Activated CD8-positive, alpha-beta T cell treated with anti-CD3 and anti-CD28 coated beads for 36 hours (primary cell): ENCODE results near the gene SHKBP1. TPM values are rescaled to one million over a fixed set of nuclear protein-coding genes. Genes with fewer than 3 reads are reported as not detected.

Experiments used
- ATAC-seq: fragments of 200-7000 bp; cut with Tn5 transposase; one replicate; pipeline ENCODE4 v1.10.0; 2021; ENCODE audit warnings: mild to moderate bottlenecking, moderate library complexity
- CTCF ChIA-PET: fragments of 350-600 bp; sonication (Branson Sonifier 250); formaldehyde crosslinking; loops from one replicate; lab custom pipeline; 2021; ENCODE audit warnings: antibody characterized with exemption; lab: Charles Lee
- POLR2A ChIA-PET: fragments of 350-600 bp; sonication (Branson Sonifier 250); formaldehyde crosslinking; loops from one replicate; lab custom pipeline; 2021; ENCODE audit warnings: antibody characterized with exemption; lab: Charles Lee
- DNase-seq: peaks from one replicate; pipeline ENCODE4 v3.0.0-alpha.2; 2020
- H3K27ac Mint-ChIP-seq: one replicate; pipeline ENCODE4 v1.8.0; 2021; ENCODE audit warnings: mild to moderate bottlenecking, mixed read lengths
- H3K27me3 Mint-ChIP-seq: one replicate; pipeline ENCODE4 v1.8.0; 2021; ENCODE audit warnings: mixed read lengths
- H3K36me3 Mint-ChIP-seq: one replicate; pipeline ENCODE4 v1.8.0; 2021; ENCODE audit warnings: low read depth, mixed read lengths
- H3K4me1 Mint-ChIP-seq: one replicate; pipeline ENCODE4 v1.8.0; 2021; ENCODE audit warnings: low read depth, mixed read lengths
- H3K4me3 Mint-ChIP-seq: one replicate; pipeline ENCODE4 v1.8.0; 2021; ENCODE audit warnings: mild to moderate bottlenecking, moderate library complexity, mixed read lengths
- H3K9me3 Mint-ChIP-seq: one replicate; pipeline ENCODE4 v1.8.0; 2021; ENCODE audit warnings: mixed read lengths
- intact Hi-C: fragments of 100-400 bp; cut with micrococcal nuclease; formaldehyde crosslinking; loops from one replicate; pipeline ENCODE4 v1.10.0; 2022
- total RNA-seq, 2 experiments: library from RNA; stranded (reverse); gene quantifications; one replicate each; pipeline ENCODE4 v1.2.3, GENCODE V29; 2021
- TF ChIP-seq, protein P1 (sequence below): fragments of 200-600 bp; IDR thresholded peaks from one replicate; pipeline ENCODE4 v1.8.0; 2022; ENCODE audit warnings: antibody characterized with exemption, mild to moderate bottlenecking

The SHKBP1 gene
- total RNA-seq, 2 experiments from 2014 or later = 82.8 to 89.3 TPM

DNA sequence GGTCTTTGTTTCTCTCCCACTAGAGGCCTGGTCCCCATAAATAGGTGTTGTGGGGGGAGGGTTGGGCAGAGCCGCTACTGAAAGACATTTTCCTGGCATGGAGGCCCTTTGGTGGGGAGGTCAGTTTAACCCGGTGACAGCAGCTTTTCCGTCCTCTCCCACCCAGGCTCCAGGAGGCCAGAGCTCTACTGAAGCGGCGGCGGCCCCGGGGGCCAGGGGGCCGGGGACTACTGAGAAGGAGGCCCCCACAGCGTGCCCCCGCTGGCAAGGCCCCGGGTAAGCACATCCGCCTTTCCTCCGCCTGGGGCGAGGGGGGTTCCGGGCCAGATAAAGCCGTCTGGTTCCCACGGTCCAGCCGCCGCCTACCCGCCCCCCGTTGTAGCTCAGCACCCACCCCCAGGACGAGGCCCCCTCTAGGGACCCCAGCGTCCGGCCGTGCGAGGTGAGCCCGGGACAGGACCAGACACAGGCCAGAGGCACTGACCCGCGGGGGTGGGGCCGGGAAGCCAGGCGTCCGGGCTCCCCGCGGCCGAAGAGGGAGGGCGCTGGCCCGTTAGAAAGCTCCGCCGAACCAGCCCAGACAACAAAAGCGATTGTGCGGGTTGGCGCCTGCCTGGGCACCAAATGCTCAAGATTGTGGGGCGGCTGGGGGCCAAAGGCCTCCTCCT, 23.4 kb downstream of the SHKBP1 start:
- DNase-seq (no peak), ATAC-seq (no peak)
- no peak overlapping the region for H3K27ac Mint-ChIP-seq
- intact Hi-C loops = loop anchor here (5.0 to 10.0 kb wide), 2 partner anchors 73 to 315 kb away; partner anchors contain the start of gene AKT2
- peak overlapping the region; percentile 46 for H3K4me3 Mint-ChIP-seq
- ChIA-PET CTCF (interaction anchor here (0.8 to 7.2 kb wide), 15 partner anchors 10 to 295 kb away, joined by 3 to 51 read pairs (median 8); no protein-coding TSS in a partner anchor), POLR2A (interaction anchor here (1.1 to 1.9 kb wide), 4 partner anchors 10 to 134 kb away, joined by 3 to 8 read pairs (median 4); no protein-coding TSS in a partner anchor)
- peaks cover 43% of the 10 kb centered on the region for H3K27me3 Mint-ChIP-seq
- H3K36me3 Mint-ChIP-seq = no peaks in the 10 kb centered on the region
- TF ChIP-seq, protein P1, sequence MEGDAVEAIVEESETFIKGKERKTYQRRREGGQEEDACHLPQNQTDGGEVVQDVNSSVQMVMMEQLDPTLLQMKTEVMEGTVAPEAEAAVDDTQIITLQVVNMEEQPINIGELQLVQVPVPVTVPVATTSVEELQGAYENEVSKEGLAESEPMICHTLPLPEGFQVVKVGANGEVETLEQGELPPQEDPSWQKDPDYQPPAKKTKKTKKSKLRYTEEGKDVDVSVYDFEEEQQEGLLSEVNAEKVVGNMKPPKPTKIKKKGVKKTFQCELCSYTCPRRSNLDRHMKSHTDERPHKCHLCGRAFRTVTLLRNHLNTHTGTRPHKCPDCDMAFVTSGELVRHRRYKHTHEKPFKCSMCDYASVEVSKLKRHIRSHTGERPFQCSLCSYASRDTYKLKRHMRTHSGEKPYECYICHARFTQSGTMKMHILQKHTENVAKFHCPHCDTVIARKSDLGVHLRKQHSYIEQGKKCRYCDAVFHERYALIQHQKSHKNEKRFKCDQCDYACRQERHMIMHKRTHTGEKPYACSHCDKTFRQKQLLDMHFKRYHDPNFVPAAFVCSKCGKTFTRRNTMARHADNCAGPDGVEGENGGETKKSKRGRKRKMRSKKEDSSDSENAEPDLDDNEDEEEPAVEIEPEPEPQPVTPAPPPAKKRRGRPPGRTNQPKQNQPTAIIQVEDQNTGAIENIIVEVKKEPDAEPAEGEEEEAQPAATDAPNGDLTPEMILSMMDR = no peak
- peaks cover 61% of the 10 kb centered on the region for H3K4me1 Mint-ChIP-seq
- no peaks in the 10 kb centered on the region for H3K9me3 Mint-ChIP-seq

DNA sequence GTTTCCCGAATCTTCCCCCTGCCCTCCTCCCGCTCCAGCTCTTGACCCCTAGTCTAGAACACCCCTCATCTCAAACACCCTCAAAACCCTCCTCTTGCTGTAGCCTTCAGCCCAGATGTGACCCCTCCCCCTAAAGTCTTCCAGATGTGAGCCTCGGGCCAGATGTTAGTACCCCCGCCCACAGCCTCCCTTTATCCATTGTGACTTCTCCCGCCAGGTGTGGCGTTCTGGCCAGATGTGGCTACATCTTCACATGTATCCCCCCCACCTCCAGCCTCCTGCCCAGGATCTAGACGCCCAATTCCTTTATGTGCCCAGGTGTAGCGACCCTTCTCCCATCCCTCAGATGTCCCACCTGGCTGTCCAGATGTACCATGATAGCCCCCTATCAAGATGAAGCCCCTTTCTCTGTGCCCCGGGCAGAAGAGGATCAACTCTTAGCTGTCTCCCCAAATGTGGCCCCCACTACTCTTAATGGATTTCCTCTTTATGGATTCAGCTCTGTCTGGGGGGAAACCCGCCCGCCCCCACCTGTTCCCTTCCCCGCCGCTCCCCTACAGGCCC, 24.0 kb downstream of the SHKBP1 start:
- ChIA-PET CTCF (interaction anchor here (1.0 to 7.2 kb wide), 9 partner anchors 10 to 77 kb away, joined by 3 to 51 read pairs (median 8); no protein-coding TSS in a partner anchor), POLR2A (interaction anchor here (1.1 to 1.9 kb wide), 4 partner anchors 9 to 135 kb away, joined by 3 to 8 read pairs (median 4); no protein-coding TSS in a partner anchor)
- Mint-ChIP-seq H3K27ac (no peak overlapping the region), H3K27me3 (peaks cover 43% of the 10 kb centered on the region), H3K4me3 (peak overlapping the region; percentile 46), H3K4me1 (peaks cover 65% of the 10 kb centered on the region), H3K9me3 (no peaks in the 10 kb centered on the region), H3K36me3 (no peaks in the 10 kb centered on the region)
- TF ChIP-seq, protein P1 = no peak
- peak; percentile 45 for DNase-seq
- ATAC-seq = no peak
- intact Hi-C loops = no loop called here

DNA sequence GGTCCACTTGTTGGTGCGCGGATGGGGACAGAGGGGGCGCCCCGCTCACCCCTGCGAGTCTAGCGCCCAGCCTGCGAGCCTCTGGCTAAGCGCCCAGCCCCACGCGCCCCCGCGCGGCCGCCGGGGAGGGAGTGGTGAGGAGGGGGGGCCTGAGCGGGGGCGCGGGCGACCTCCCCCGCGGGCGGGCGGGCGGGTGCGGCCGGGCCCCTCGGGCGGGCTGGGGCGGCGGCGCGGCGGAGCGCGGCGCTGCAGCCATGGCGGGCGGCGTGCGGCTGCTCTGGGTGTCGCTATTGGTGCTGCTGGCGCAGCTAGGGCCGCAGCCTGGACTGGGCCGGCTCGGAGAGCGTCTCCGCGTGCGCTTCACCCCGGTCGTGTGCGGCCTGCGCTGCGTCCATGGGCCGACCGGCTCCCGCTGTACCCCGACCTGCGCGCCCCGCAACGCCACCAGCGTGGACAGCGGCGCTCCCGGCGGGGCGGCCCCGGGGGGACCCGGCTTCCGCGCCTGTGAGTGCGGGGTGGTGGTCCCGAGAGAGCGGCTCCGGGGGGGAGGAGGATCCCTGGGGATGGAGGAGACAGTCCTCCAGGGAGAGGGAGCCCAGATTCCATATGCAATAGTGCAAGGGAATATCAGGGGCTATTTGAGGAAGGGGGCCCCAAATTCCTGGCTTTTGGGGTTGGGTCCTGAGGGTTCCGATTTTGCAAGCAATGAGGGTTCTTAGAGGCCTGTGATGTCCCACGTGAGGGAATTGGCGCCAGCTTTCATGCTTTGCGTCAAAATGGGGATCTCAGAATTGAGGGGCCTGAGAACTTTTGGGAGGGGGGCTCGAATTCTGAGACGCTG, 24.7 kb downstream of the SHKBP1 start, which contains the start of gene LTBP4:
LTBP4 (plus strand) TSS at position 236 of the 841 bp plus-strand sequence; CDS start at position 255, 19 bp downstream.
- no peak for DNase-seq
- H3K27me3 Mint-ChIP-seq = peaks cover 40% of the 10 kb centered on the region

DNA sequence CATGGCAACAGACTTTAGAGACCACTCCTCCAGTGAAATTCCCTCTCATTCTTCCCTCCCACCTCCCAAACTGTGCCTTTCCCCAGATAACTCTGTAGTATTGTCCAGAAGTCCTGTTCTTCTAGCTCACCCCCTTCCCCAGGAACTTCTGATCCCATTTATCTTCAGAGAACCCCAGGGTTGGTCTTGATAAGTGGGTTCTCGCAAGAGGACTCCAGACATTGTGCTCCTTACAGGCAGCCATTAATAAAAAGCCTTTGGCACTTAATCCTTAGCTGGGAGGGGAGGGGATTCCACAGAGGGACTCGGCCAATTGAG, 26.4 kb downstream of the SHKBP1 start:
- H3K4me1 Mint-ChIP-seq = peaks cover 70% of the 10 kb centered on the region
- no peak overlapping the region for H3K4me3 Mint-ChIP-seq
- no peak overlapping the region for H3K27ac Mint-ChIP-seq

More for the DNA sequence above, 24.7 kb downstream of the SHKBP1 start, which contains the start of gene LTBP4:
- Mint-ChIP-seq H3K9me3 (no peaks in the 10 kb centered on the region), H3K4me1 (peaks cover 69% of the 10 kb centered on the region), H3K36me3 (no peaks in the 10 kb centered on the region), H3K4me3 (peak within 1 kb of the TSS; percentile 67), H3K27ac (no peak within 1 kb of the TSS)
- TF ChIP-seq, protein P1 = no peak
- ATAC-seq = no peak
- intact Hi-C loops = no loop called here
- ChIA-PET CTCF (interaction anchor here (1.0 to 7.2 kb wide), 7 partner anchors 9 to 76 kb away, joined by 4 to 51 read pairs (median 7); no protein-coding TSS in a partner anchor), POLR2A (interaction anchor here (0.5 to 1.9 kb wide), 4 partner anchors 28 to 169 kb away, joined by 3 to 8 read pairs (median 3); no protein-coding TSS in a partner anchor)

More for the DNA sequence above, 26.4 kb downstream of the SHKBP1 start:
- no peaks in the 10 kb centered on the region for H3K9me3 Mint-ChIP-seq
- no peaks in the 10 kb centered on the region for H3K36me3 Mint-ChIP-seq
- ATAC-seq = no peak
- ChIA-PET CTCF (interaction anchor here (1.1 to 7.2 kb wide), 14 partner anchors 11 to 182 kb away, joined by 3 to 51 read pairs (median 5); partner anchors contain the start of gene BLVRB), POLR2A (interaction anchor here (0.9 to 4.3 kb wide), 3 partner anchors 8 to 136 kb away, joined by 3 to 31 read pairs (median 3); partner anchors contain the start of gene SPTBN4)
- intact Hi-C loops = no loop called here
- peaks cover 31% of the 10 kb centered on the region for H3K27me3 Mint-ChIP-seq
- TF ChIP-seq, protein P1 = no peak
- no peak for DNase-seq
